GM13976 (cell line): ENCODE results near the gene EHMT1.

Experiments
- DNase-seq: peaks from one replicate; pipeline ENCODE4 v3.0.0; 2012; ENCODE audit warnings: low spot score
- in situ Hi-C: fragments of 300-500 bp; cut with MboI; formaldehyde crosslinking; loops from one replicate; pipeline ENCODE4 v1.12.0; 2022; ENCODE audit warnings: low sequenced_read_pairs, mixed read lengths, inconsistent platforms; ENCODE audit not compliant: unreplicated experiment
- TF ChIP-seq, protein P1 (sequence below): IDR thresholded peaks from 2 replicates; pipeline ENCODE4 v1.5.1; 2012; ENCODE audit warnings: borderline replicate concordance, mild to moderate bottlenecking; ENCODE audit not compliant: insufficient read depth; ENCODE audit errors: extremely low read depth, missing control alignments, control extremely low read depth

Gene EHMT1

DNA sequence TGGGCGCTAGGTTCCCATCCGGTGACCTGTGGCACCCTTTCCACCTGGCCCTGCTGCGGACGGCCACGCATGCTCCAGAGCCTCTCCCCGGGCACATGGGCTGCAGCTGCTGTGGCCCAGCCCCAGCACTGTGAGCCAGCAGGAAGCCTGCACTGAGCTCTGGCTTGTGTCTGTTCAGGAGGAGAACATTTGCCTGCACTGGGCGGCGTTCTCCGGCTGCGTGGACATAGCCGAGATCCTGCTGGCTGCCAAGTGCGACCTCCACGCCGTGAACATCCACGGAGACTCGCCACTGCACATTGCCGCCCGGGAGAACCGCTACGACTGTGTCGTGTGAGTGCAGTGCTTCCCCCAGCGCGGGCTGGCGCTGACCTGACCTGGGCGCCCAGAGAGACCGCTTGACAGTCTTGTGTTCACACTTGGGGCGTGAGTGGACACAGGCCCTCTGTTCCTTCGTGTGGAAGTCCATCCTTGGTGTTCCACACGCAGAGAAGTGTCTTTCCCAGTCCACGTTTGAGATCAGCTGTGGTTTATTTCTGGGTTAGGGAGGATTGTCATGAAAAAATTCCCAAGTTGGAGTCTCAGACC is 192.6 kb downstream of the EHMT1 start:
- DNase-seq, result no peak
- in situ Hi-C loops, result no loop called here
- TF ChIP-seq, protein P1, sequence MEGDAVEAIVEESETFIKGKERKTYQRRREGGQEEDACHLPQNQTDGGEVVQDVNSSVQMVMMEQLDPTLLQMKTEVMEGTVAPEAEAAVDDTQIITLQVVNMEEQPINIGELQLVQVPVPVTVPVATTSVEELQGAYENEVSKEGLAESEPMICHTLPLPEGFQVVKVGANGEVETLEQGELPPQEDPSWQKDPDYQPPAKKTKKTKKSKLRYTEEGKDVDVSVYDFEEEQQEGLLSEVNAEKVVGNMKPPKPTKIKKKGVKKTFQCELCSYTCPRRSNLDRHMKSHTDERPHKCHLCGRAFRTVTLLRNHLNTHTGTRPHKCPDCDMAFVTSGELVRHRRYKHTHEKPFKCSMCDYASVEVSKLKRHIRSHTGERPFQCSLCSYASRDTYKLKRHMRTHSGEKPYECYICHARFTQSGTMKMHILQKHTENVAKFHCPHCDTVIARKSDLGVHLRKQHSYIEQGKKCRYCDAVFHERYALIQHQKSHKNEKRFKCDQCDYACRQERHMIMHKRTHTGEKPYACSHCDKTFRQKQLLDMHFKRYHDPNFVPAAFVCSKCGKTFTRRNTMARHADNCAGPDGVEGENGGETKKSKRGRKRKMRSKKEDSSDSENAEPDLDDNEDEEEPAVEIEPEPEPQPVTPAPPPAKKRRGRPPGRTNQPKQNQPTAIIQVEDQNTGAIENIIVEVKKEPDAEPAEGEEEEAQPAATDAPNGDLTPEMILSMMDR, result no peak

DNA sequence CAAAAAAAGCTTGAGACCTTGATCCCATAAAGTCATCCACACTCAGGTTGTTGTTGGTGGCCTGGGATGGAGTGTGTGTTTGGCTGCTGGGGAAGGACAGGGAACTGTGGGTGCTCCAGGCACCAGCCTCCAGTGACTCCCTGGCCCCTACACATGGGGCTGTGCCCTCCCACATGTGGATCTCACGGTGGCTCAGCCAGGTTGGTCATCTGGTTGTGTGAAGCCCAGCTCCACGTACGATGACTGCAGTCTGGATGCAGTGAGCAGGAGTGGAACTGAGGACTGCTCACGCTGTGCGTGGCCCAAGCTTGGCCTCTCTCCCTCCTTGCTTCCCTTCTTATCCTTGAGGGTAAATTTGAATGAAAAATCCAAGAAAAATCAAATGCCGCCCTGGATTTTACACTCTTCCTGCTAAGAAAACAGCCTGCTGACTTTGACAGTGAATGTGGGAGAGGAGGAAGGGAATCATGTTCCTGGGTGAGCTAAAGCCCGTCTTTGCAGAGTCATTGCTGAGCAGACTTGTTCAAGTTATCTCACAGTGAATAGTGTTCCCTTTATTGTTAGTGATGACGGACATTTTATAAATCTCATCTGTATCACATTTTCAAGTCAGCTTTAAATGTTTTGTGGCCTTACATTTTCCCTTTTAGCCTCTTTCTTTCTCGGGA is 193.7 kb downstream of the EHMT1 start:
- DNase-seq, result no peak
- TF ChIP-seq, protein P1, result no peak
- in situ Hi-C loops, result no loop called here

DNA sequence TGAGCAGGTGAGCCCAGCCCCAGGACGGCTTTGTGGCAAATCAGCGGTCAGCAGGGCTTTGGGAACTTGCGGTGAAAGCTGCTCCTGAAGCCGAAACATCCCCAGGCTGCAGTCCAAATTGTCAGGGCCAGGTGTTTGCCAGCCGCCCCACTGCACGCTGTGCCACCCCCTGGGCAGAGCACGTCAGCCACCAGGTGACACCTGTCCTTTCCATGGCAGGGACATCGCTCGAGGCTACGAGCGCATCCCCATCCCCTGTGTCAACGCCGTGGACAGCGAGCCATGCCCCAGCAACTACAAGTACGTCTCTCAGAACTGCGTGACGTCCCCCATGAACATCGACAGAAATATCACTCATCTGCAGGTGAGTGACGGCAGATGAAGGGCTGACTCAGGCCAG is 194.4 kb downstream of the EHMT1 start:
- DNase-seq, result no peak
- TF ChIP-seq, protein P1, result no peak
- in situ Hi-C loops, result no loop called here

DNA sequence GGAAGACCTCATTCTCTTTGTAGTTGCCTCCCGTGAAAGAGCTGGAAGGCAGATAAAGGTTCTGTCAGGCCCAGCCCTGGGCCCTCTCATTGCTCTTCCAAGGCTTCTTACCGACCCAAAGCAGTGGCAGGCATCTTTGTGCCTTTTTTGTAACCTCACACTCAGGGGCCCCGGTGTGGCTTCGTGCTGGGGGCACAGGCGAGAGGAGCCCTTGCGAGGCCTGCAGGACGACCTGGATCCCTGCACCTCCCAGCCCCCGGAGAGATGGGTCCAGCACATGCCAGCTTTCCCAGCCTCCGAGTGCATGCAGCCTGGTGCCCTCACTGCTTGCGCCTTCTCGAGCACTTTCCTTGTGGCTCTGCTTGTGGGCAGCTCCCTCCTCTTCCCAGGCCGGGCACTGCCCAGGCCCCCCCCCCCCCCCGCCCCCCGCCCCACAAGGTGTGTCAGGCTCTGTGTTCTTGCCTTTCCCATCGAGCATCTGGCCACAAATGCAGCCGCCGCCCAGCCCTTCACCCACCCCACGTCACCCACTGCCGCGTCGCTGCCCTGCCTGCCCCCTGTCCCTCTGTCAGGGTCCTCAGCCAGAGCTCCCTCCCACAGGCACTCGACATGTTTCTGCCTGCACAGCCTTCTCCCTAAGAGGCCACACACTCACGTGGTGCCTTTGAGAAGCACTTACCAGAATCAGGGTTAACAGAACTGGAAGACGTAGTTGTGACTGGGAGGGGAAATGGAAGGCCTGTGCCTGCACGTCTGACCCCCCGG is 195.0 kb downstream of the EHMT1 start:
- TF ChIP-seq, protein P1, result no peak
- DNase-seq, result no peak

DNA sequence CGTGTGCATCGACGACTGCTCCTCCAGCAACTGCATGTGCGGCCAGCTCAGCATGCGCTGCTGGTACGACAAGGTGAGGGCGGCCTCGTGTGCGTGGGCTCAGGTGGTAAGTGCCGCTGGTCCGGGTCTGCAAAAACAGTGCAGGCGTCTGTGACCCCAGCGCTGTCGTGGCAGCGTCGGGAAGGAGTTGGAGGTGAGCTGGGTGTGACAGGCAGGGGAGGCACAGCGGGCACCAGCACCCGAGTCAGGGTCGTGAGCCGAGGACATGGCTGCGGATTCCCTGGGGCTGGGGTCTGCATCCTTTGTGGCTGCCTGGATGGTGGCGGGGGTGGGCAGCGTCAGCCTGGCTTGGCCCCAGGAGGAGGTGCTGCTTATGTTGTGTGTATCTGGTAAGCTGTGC is 195.6 kb downstream of the EHMT1 start:
- TF ChIP-seq, protein P1, result no peak
- in situ Hi-C loops, result no loop called here
- DNase-seq, result no peak

More for the DNA sequence above, 195.0 kb downstream of the EHMT1 start:
- in situ Hi-C loops, result no loop called here

DNA sequence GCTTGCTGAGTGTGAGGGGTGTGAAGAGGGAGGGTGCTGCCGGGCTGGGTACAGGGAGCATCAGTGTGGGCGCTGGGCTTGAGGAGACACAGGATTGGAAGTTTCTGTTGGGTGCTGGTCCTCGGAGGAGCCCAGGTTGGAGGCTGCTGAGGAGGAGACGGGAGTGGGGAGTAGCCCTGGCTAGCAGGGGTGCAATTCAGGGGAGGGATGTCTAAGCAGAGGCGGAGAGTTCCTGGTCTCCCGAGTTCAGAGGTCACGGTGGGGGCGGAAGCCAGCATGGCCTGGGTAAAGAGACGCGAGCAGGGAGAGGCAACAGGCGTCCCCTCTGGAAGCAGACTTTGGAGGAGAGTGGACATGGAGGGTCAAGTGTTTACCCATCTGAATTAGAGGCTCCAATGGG is 196.0 kb downstream of the EHMT1 start:
- DNase-seq, result no peak
- in situ Hi-C loops, result no loop called here
- TF ChIP-seq, protein P1, result no peak
